ENCODE data around the gene TSSK6.

DNA sequence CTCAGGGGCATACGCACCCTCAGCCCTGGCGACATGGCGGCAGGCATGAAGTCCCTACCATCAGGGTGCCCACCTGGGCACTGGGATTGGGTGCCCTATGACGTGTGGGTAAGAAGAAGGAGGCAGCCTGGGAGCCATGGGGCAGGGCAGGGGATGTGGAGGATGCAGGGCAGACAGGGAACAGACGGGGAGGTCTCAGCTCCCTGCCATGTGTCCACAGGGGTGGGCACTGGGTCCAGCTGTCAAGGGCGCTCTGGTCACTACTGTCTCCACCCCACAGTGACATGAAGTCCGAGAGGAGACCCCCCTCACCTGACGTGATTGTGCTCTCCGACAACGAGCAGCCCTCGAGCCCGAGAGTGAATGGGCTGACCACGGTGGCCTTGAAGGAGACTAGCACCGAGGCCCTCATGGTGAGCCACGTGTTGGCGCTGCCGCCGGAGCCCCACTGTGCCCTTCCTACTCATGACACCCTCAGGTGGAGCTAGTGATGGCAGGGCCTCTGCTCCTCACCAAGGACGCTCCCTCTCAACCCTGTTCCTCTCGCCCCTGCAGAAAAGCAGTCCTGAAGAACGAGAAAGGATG is 23.2 kb downstream of the TSSK6 start:
- no peak for TF ChIP-seq POLR2A (IDR thresholded peaks at IDR 0.05; ENCODE audit: low read depth, low read length)
- TF ChIP-seq POLR2AphosphoS5 (IDR thresholded peaks at IDR 0.05; ENCODE audit: low read depth, low read length), result no peak
- TF ChIP-seq TAF1 (IDR thresholded peaks at IDR 0.05; ENCODE audit: borderline replicate concordance, low read depth, low read length), result no peak
